ENCODE data around the gene PRKN.

DNA sequence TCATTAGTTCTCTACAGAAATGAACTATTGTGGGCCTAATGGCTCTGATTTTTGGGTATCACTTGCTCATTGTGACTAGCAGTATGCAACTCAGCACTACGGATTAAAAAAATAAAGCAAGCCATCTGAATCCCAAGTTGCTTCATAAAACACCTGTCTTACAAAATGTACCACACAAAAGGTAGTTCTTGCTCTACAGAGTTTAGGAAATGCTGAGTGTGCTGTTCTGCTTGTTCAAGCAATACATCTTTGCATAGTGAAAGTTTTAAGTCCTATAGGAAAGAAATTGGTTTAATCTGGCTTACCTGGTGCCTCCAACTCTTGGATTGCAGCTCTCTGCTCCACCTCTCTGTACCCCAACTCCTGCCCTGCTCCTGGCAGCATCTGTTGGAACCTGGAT lies 1187.0 kb downstream of the PRKN start:
- TF ChIP-seq CTCF (IDR thresholded peaks at IDR 0.05; ENCODE audit: low read depth, low read length) (no peak), EZH2phosphoT487 (IDR thresholded peaks at IDR 0.05; ENCODE audit: low read depth) (no peak)

Data from OCI-LY3 (cell line).